Mucosa of descending colon (tissue), 3 donors: ENCODE data around the gene CDX1. TPM values are rescaled to one million over a fixed set of nuclear protein-coding genes. Genes with fewer than 3 reads are reported as not detected.
A peak's percentile ranks its signal among the peaks of the same experiment; 100 is the strongest.

Experiments
- ATAC-seq: fragments of 200-7000 bp; cut with Tn5 transposase; one replicate; pipeline ENCODE4 v1.9.1; 2020; ENCODE audit warnings: mild to moderate bottlenecking, moderate library complexity
- DNase-seq, 3 donors: peaks; one replicate each; pipeline ENCODE4 v3.0.0-alpha.2; 2020
- H3K36me3 ChIP-seq: fragments of 200-600 bp; one replicate; pipeline ENCODE4 v1.8.0; 2021; ENCODE audit warnings: low read depth, mild to moderate bottlenecking
- H3K4me1 ChIP-seq: fragments of 200-600 bp; one replicate; pipeline ENCODE4 v1.8.0; 2021; ENCODE audit warnings: low read depth, mild to moderate bottlenecking
- H3K4me3 ChIP-seq: fragments of 200-600 bp; one replicate; pipeline ENCODE4 v1.8.0; 2021; ENCODE audit warnings: mild to moderate bottlenecking
- H3K9me3 ChIP-seq: fragments of 200-600 bp; one replicate; pipeline ENCODE4 v1.8.0; 2021; ENCODE audit warnings: mild to moderate bottlenecking
- intact Hi-C, 2 donors: fragments of 100-400 bp; cut with DNase I in 1 of 2; cut with micrococcal nuclease in 1 of 2; formaldehyde crosslinking; loops; one replicate each; pipeline versions ENCODE4 v1.11.0 to v1.11.1; 2022; cut with DNase I, micrococcal nuclease
- total RNA-seq, 3 donors: library from RNA; stranded (reverse); fragmentation: NEBNext Ultra II Directional in 2 of 3; extraction: Animal tissue kit (Norgen Biotek cat#: 25700) in 2 of 3; gene quantifications; one replicate each; pipeline versions ENCODE4 v1.2.1 to v1.2.4, GENCODE V29; 2021 to 2023
- TF ChIP-seq, protein P1 (sequence below): fragments of 200-600 bp; IDR thresholded peaks from one replicate; pipeline ENCODE4 v1.8.0; 2022; ENCODE audit warnings: antibody characterized with exemption, mild to moderate bottlenecking
- donor health status: DM: no; HTN: no; CAD: no; lungs with moderate emphysema.
- donor health status: DM: no; HTN: no; CAD: no.
- donor health status: DM: no; HTN: yes; CAD: no.

The CDX1 gene
- total RNA-seq, 3 donors from 2014 or later, result 140 to 306 (median 302) TPM

DNA sequence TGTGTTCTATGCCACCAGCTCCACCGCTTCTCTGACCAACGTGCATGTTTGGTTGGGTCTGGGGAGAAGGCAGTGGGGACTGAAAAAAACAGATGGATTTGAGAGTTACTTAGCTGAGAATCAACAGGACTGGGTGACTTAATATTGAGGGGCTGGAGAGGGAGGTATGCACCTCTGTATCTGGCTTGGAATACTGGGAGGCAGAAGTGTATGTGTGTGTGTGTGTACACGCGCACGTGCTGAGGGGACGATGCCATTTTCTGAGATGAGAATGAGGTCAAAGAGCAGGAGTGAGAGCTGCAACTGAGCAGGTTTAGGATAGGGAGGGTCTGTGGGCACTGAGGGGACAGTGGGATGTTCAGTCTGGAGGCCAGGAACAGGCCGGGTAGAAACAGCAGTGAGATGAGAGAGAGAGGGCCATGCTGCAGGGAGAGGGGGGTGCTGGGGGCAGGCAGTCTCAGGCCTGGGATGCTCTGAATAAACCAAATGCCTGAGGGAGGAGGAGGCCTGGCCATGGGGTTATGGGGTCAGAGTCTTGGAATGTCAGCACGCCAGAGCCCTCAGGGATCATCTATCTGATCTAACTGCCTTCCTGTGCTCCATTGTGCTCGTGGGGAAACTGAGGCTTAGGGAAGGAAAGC lies 24.9 kb upstream of the CDX1 start:
- Histone ChIP-seq H3K4me1 (peaks cover 6% of the 10 kb centered on the region), H3K36me3 (no peaks in the 10 kb centered on the region), H3K4me3 (no peak overlapping the region), H3K9me3 (no peaks in the 10 kb centered on the region)
- DNase-seq, result no peak
- intact Hi-C loops, result no loop called here
- TF ChIP-seq, protein P1, sequence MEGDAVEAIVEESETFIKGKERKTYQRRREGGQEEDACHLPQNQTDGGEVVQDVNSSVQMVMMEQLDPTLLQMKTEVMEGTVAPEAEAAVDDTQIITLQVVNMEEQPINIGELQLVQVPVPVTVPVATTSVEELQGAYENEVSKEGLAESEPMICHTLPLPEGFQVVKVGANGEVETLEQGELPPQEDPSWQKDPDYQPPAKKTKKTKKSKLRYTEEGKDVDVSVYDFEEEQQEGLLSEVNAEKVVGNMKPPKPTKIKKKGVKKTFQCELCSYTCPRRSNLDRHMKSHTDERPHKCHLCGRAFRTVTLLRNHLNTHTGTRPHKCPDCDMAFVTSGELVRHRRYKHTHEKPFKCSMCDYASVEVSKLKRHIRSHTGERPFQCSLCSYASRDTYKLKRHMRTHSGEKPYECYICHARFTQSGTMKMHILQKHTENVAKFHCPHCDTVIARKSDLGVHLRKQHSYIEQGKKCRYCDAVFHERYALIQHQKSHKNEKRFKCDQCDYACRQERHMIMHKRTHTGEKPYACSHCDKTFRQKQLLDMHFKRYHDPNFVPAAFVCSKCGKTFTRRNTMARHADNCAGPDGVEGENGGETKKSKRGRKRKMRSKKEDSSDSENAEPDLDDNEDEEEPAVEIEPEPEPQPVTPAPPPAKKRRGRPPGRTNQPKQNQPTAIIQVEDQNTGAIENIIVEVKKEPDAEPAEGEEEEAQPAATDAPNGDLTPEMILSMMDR, result no peak
- ATAC-seq, result no peak

DNA sequence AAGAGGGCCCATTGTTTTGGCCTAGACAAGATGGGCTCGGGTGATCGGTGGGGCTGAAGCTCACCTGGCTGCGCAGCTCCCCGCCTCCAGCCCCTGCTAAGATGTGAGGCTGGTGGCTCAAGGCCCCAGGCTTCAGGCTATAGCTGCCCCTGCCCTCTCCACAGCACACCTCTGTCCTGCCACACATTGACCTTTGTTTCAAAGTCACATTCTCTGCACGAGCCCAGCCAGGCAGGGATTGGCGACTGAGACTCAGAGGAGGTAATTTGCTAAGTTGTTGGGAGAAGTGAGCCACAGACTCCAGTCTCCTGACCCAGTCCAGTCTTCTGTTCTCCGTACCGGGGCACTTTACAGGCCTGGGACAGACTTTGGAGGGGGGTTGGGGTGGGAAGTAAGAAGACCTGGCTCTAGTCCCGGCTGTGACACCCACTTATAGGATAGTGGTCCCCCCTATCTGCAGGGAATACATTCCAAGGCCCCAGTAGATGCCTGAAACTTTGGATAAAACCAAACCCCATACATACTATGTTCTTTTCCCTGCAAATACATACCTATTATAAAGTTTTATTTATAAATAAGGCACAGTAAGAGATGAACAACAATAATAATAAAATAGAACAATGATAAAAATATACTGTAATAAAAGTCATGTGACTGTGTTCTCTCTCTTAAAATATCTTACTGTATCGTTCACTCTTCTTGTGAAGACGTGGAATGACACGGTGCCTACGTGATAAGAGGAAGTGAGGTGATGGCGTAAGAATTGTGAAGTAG lies 24.2 kb upstream of the CDX1 start:
- peaks cover 6% of the 10 kb centered on the region for H3K4me1 ChIP-seq
- no peaks in the 10 kb centered on the region for H3K36me3 ChIP-seq
- intact Hi-C loops, result no loop called here
- H3K9me3 ChIP-seq, result no peaks in the 10 kb centered on the region
- no peak overlapping the region for H3K4me3 ChIP-seq
- no peak for ATAC-seq
- DNase-seq, result no peak
- TF ChIP-seq, protein P1, result no peak

DNA sequence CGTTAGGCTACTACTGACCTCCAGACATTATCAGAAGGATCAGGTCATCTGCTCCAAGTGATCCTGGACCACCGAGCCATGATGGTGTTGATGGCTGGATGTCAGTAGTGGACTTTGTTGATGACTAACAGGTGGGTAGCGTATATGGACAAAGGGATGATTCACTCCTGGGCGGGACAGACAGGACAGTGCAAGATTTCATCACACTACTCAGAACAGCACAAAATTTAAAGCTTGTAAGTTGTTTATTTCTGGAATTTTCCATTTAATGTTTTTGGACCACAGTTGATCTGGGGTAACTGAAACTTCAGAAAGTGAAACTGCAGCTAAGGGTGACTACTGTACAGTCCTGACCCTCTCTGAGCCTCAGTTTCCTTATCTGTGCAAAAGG lies 23.6 kb upstream of the CDX1 start:
- intact Hi-C loops, result no loop called here
- Histone ChIP-seq H3K4me1 (peaks cover 3% of the 10 kb centered on the region), H3K4me3 (no peak overlapping the region), H3K36me3 (no peaks in the 10 kb centered on the region), H3K9me3 (no peaks in the 10 kb centered on the region)
- peak; percentile 64 for ATAC-seq
- no peak for DNase-seq
- TF ChIP-seq, protein P1, result no peak

DNA sequence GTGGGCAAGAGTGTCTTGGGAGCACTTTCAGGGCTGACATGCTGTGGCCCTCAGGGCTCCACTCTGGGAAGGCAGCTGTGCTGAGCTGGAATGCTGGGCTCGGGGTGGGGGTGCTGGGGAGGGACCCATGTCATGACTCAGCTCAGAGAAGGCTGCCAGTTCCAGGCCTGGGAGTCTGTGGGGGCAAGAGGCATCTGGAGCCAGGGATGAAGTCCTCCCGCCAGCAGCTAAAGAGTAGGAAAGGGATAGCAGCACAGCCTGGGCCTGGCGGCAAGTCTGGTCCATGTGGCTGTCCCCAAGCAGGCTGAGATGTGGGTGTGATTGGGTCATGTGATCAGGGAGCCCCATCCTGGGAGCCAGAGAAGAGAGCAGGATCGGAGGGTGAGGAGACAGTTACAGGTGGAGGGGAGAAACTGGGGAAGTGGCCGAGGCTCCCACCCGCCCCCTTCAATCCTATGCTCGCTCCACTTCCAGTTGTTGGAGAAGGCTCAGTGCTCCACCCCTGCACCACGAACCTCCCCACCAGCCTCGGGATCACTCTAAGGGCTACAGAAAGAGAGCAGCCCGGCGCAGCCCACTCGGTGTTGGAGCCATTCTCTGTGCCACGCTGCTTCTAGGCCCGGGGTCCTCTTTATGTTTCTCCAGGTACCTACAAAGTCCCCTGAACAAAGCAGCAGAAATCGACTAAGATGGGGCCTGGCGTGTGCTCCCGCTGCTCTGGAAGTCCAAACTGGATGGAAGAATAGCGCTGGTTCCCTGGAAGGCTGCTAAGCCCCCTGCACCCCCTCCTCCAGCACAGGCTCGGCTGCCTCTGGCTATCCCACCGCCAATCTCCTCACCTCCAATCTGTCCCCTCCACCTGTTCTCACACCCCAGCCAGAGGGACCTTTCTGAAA lies 23.0 kb upstream of the CDX1 start:
- TF ChIP-seq, protein P1, result no peak
- Histone ChIP-seq H3K9me3 (no peaks in the 10 kb centered on the region), H3K4me3 (no peak overlapping the region), H3K36me3 (no peaks in the 10 kb centered on the region), H3K4me1 (peaks cover 3% of the 10 kb centered on the region)
- peak in 2 of 3 donors; percentile 58 to 78 for DNase-seq
- peak; percentile 57 for ATAC-seq
- intact Hi-C loops, result no loop called here

DNA sequence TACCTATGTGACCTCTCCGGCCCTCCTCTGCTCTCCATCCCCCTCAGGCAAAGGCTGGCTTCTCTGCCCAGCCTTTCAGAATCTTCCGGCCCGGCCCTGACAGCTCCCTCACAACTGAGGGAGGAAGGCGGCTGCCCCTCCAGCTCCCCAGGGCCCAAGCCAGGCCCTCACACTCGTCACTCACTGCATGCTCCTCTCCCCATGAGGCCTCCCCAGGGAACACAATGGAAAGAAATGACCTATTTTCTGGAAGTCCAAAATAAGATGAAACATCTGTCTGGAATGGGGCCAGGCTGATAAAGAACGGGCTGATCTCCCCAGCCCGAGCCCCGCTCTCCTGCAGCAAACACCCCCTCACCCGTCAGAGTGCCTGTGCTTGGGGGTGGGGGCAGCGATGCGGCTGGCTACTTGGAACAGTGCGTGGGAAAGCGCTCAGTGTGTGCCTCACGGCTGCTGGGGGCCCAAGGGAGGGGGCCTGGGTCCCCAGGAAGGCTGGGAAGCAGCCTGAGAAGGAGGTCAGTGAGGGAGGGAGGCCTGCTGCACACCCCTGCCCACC lies 22.3 kb upstream of the CDX1 start:
- intact Hi-C loops, result no loop called here
- Histone ChIP-seq H3K9me3 (no peaks in the 10 kb centered on the region), H3K4me1 (peaks cover 3% of the 10 kb centered on the region), H3K4me3 (no peak overlapping the region), H3K36me3 (no peaks in the 10 kb centered on the region)
- no peak for DNase-seq
- ATAC-seq, result no peak
- TF ChIP-seq, protein P1, result no peak
